Epithelial cell of proximal tubule (primary cell): Measurements from ENCODE around the gene TGFBI. TPM values are rescaled to one million over a fixed set of nuclear protein-coding genes. Genes with fewer than 3 reads are reported as not detected.
A peak's percentile ranks its signal among the peaks of the same experiment; 100 is the strongest.

Experiments
- DNase-seq: peaks from one replicate; pipeline ENCODE4 v3.0.0-alpha.2; 2011; ENCODE audit warnings: low read depth
- H3K4me3 ChIP-seq: 2 replicates; pipeline ENCODE4 v1.5.1; 2011; ENCODE audit warnings: low read depth, mild to moderate bottlenecking, low read length
- total RNA-seq: library from RNA; depleted of rRNA; stranded (reverse); fragments of >200 nt; gene quantifications from 2 replicates; pipeline ENCODE4 v1.2.3, GENCODE V29; 2015
- TF ChIP-seq, protein P1 (sequence below): conservative IDR thresholded peaks from 2 replicates; pipeline ENCODE4 v1.5.1; 2012; ENCODE audit warnings: low read depth, mild to moderate bottlenecking, low read length

The TGFBI gene
- total RNA-seq, 1 donor from 2014 or later = 371 TPM

DNA sequence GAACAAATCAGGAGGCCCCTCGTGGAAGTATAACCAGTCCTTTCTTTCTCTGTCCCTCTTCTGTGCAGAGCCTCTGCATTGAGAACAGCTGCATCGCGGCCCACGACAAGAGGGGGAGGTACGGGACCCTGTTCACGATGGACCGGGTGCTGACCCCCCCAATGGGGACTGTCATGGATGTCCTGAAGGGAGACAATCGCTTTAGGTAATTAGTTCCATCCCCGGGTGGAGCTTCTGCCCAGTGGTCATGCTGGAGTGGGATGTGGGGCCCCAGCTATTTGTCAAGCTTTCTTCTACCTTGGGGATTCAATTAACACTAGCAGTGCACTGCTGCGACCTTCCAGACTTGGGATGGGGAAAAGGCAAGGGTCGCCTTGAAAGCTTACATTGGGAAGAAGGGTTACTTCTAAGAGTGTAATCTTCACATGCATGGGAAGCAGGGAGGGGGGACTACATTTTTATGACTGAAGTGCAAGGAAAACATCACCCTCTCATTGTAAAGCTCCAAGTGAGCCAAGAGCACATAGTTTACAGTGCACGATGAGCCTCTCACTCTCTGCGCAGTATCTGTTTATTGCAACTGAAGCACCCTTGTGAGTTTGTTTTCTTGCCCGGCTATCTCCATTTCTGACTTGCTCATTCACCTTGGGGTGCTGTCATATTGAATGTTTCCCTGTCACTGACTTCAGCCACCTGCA lies 27.0 kb downstream of the TGFBI start:
- no peak for DNase-seq
- H3K4me3 ChIP-seq = no peak overlapping the region
- TF ChIP-seq, protein P1, sequence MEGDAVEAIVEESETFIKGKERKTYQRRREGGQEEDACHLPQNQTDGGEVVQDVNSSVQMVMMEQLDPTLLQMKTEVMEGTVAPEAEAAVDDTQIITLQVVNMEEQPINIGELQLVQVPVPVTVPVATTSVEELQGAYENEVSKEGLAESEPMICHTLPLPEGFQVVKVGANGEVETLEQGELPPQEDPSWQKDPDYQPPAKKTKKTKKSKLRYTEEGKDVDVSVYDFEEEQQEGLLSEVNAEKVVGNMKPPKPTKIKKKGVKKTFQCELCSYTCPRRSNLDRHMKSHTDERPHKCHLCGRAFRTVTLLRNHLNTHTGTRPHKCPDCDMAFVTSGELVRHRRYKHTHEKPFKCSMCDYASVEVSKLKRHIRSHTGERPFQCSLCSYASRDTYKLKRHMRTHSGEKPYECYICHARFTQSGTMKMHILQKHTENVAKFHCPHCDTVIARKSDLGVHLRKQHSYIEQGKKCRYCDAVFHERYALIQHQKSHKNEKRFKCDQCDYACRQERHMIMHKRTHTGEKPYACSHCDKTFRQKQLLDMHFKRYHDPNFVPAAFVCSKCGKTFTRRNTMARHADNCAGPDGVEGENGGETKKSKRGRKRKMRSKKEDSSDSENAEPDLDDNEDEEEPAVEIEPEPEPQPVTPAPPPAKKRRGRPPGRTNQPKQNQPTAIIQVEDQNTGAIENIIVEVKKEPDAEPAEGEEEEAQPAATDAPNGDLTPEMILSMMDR = no peak

- TF ChIP-seq, protein P1 = no peak
- DNase-seq = no peak
- no peak overlapping the region for H3K4me3 ChIP-seq
Observed at GRCh38 chr5:136056336-136056735, 27.5 kb downstream of the TGFBI start.

DNA sequence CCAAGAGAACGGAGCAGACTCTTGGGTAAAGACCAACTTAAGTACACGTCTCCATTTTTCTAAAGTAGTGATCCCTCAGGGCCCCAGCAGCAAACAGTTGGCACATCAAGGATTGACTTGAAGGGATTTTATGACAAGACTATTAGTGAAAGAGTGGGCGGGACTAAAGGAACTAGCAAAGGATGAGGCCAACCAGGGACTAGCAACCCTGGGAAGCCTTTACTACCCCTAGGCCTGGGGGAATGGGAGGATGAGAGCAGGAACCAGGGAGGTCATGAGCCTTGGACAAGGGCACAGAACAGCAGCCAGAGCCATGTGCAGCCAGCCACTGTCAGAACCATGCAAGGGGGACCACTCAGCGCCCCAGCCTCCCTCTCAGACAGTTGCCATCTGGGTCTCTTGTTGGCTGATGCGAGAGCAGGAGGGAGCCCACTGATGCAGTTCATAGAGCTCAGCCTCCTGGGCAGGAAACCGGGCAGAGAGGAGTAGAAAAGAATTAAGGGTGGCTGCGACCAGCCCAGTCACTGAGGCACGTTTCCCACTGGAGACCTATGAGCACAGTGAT lies 28.1 kb downstream of the TGFBI start:
- no peak for DNase-seq
- H3K4me3 ChIP-seq = no peak overlapping the region
- TF ChIP-seq, protein P1 = no peak

DNA sequence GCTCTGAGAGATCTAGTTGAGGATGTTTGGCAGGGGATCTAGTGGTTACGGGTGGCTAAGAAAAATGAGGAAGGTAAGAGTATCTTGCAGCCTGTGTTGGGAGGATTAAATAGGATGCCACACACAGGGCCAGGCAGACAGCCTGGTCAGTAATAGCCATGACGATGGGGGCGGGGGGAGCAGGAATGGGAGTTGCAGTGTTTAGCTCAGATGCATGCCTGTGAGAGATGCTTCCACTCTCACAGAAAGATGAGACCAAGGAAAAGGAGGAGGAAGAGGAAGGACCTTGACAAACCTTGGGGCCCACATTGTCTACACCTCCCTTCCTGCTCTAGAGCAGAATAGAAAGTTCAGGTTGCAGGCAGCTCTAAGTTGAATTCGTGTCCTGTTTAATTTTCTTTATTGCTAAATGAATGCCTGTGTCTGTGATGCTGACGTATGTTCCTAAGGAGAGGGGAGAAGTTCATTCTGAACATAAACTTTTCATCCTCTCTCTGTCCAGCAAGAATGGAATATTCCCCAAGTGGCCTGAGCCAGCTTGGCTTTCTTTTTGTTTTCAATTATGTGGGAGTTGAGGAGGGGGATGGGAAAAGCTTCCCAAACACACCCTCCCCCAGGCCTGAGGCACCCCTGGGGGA lies 28.7 kb downstream of the TGFBI start:
- TF ChIP-seq, protein P1 = no peak
- DNase-seq = no peak
- no peak overlapping the region for H3K4me3 ChIP-seq

DNA sequence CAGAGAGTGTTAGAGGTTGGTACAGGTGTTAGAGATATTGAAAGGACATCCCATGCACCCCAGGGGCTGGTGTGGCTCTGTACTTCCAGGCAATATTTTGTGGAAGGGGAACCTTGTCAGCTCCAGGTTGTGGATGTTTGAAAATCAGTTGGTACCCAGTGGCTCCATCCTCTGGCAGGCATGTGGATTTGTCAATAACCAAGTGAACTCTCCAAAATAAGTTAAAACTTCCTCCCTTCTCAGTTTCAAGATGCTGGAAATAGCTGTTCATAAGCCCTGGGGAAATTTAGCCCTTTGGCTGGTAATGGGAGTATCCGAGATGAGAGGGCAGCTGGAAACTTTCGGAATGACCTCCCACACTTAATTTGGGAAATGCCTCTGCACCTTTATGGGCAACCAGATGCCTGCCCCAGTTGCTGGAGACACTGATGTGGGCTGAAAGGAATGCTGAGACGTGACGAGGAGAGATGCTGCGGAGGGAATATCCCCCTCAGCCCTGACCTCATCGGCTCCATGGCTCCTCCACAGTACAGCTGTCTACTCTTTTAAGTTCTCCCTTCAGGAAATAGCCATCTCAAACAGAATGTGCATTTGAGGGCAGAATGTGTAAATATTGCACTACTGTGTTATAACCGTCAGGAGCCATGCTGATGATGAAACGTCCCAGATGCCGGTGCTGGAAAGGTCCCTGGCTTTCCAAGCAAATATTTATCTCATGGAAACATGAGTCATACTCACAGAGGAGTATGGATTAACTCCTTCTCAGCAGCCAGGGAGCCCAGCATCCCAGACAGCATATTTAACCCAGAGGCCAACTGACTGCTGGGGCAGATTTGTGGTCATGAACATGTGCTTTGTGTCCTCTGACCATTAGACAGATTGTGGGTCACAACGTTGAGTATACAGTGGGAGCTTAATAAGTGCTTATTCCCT lies 29.5 kb downstream of the TGFBI start:
- TF ChIP-seq, protein P1 = peak; percentile 60
- no peak overlapping the region for H3K4me3 ChIP-seq
- DNase-seq = no peak

- no peak overlapping the region for H3K4me3 ChIP-seq
- TF ChIP-seq, protein P1 = no peak
- no peak for DNase-seq
Observed at GRCh38 chr5:136058972-136059354, 30.2 kb downstream of the TGFBI start.
